GM12878 (cell line): ENCODE data around the gene JUND. TPM values are rescaled to one million over a fixed set of nuclear protein-coding genes. Genes with fewer than 3 reads are reported as not detected.

Experiments used
- ESRRA ChIP-seq: IDR thresholded peaks from 2 replicates; pipeline ENCODE4 v1.6.1; 2012; ENCODE audit warnings: mild to moderate bottlenecking, low read length, improper control_type of control experiment
- HDAC6 ChIP-seq: fragments of 200-600 bp; sonication (generic); IDR thresholded peaks from one replicate; pipeline ENCODE4 v1.8.0; 2017; ENCODE audit warnings: antibody characterized with exemption; ENCODE audit not compliant: unreplicated experiment
- ZNF24 ChIP-seq: fragments of 450-650 bp; IDR thresholded peaks from 2 replicates; pipeline ENCODE4 v1.6.1; 2017; ENCODE audit warnings: antibody characterized with exemption, mild to moderate bottlenecking
- ZNF622 ChIP-seq: fragments of 450-650 bp; IDR thresholded peaks from 2 replicates; pipeline ENCODE4 v1.6.1; 2017; ENCODE audit warnings: mild to moderate bottlenecking, inconsistent platforms
- polyA plus RNA-seq, 11 experiments: library from polyadenylated mRNA; depleted of rRNA in 4 of 11; unstranded in 6 of 11; stranded (reverse) in 5 of 11; fragments of >200 nt; fragmentation: Nextera tagmentation in 4 of 11; fragmentation: Illumina TruSeq in 1 of 11; extraction: Ambion mirVana in 4 of 11; extraction: Trizol in 1 of 11; gene quantifications; 1 replicate in 1 of 11; 2 replicates in 10 of 11; pipeline versions ENCODE4 v1.2.1 to v1.2.3, GENCODE V29; 2011 to 2016; ENCODE audit warnings: inconsistent platforms in 2 of 11, missing spikeins in 2 of 11, low read depth in 1 of 11
- total RNA-seq, 4 experiments: library from RNA; depleted of rRNA in 3 of 4; stranded (reverse); fragments of >200 nt in 3 of 4; fragmentation: Illumina TruSeq in 1 of 4; extraction: Trizol in 1 of 4; gene quantifications; 2 replicates each; pipeline versions ENCODE4 v1.2.1 to v1.2.3, GENCODE V29; 2013 to 2021
- TF ChIP-seq, protein P1 (sequence below): fragments of 450-650 bp; conservative IDR thresholded peaks from 2 replicates; pipeline ENCODE4 v1.6.1; 2017; ENCODE audit warnings: mild to moderate bottlenecking, moderate library complexity
- TF ChIP-seq, protein P2 (sequence below): IDR thresholded peaks from 2 replicates; pipeline ENCODE4 v1.6.1; 2012; ENCODE audit warnings: low read depth, low read length, improper control_type of control experiment

Gene JUND
- total and polyA plus RNA-seq, 10 of the 15 experiments (the other 5 are each of a cell fraction or from before 2014, with no cell fraction given), result 7.4 to 164 (median 18.8) TPM

DNA sequence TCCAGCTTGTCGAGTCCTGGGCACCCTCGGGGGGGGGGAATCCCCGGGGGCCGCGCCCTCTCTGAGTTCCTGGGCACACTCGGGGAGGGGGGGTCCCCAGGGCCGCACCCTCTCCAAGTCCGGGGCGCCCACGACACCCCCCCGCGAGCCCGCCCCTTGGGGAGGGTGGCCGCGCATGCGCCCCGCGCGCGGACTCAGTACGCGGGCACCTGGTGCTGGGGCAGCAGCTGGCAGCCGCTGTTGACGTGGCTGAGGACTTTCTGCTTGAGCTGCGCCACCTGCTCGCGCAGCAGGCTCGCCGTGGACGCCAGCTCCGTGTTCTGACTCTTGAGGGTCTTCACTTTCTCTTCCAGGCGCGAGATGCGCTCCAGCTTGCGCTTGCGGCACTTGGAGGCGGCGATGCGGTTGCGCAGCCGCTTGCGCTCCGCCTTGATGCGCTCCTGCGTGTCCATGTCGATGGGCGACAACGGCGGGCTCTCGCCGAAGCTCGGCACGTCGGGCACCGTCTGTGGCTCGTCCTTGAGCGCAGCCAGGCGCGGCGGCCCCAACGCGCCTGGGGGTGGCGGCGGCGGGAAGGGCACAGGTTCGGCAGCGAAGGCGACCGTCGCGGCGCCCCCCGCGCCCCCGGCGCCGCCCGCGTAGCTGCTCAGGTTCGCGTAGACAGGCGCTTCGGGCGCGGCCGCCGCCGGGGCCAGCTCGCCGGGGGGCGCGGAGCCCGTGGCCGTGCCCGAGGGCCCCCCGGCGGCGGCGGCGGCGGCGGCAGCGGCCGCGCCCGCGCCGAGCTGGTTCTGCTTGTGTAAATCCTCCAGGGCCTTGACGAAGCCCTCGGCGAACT, 958 bp downstream of the JUND start (continued):
- no peak for TF ChIP-seq ESRRA
- TF ChIP-seq HDAC6, result peak; percentile 27
- no peak for TF ChIP-seq ZNF622
- TF ChIP-seq ZNF24, result no peak
- TF ChIP-seq, protein P1, sequence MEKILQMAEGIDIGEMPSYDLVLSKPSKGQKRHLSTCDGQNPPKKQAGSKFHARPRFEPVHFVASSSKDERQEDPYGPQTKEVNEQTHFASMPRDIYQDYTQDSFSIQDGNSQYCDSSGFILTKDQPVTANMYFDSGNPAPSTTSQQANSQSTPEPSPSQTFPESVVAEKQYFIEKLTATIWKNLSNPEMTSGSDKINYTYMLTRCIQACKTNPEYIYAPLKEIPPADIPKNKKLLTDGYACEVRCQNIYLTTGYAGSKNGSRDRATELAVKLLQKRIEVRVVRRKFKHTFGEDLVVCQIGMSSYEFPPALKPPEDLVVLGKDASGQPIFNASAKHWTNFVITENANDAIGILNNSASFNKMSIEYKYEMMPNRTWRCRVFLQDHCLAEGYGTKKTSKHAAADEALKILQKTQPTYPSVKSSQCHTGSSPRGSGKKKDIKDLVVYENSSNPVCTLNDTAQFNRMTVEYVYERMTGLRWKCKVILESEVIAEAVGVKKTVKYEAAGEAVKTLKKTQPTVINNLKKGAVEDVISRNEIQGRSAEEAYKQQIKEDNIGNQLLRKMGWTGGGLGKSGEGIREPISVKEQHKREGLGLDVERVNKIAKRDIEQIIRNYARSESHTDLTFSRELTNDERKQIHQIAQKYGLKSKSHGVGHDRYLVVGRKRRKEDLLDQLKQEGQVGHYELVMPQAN, result 0 out of 2 replicates have a peak, but pooled peaks have one; percentile 17
- TF ChIP-seq, protein P2, sequence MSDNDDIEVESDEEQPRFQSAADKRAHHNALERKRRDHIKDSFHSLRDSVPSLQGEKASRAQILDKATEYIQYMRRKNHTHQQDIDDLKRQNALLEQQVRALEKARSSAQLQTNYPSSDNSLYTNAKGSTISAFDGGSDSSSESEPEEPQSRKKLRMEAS, result no peak; the same call in none of the 2 replicates
